ENCODE results near the gene SGSM1. TPM values are rescaled to one million over a fixed set of nuclear protein-coding genes. Genes with fewer than 3 reads are reported as not detected.

The SGSM1 gene
- total RNA-seq, 1 experiment from 2014 or later, result 4.3 TPM

GRCh38 chr22:24973872-24974271, 167.9 kb downstream of the SGSM1 start:
- no peak overlapping the region for H3K4me2 ChIP-seq (ENCODE audit: insufficient read depth, insufficient read length, low read length)
- H3K27me3 ChIP-seq (ENCODE audit: insufficient read depth, low read length), result no peaks in the 10 kb centered on the region
- H3K27me3 Mint-ChIP-seq (ENCODE audit: low read depth), result no peaks in the 10 kb centered on the region

More at GRCh38 chr22:24973872-24974271, 167.9 kb downstream of the SGSM1 start:
- H2BK12ac ChIP-seq (ENCODE audit: insufficient read length, low read depth, low read length), result no peak overlapping the region
- H3K23me2 ChIP-seq (ENCODE audit: insufficient read length, low read depth, low read length, poor library complexity, severe bottlenecking), result no peaks in the 10 kb centered on the region
- H3K14ac ChIP-seq (ENCODE audit: insufficient read depth, low read length), result no peak overlapping the region
- DNase-seq, result no peak
- no peak overlapping the region for H4K91ac ChIP-seq (ENCODE audit: insufficient read length, low read depth, low read length)
- peaks cover 4% of the 10 kb centered on the region; the same call in 1 of the 2 replicates for H3K79me2 ChIP-seq (ENCODE audit: insufficient read depth, low read length)
- H4K8ac ChIP-seq (replicated peaks; ENCODE audit: insufficient read length, low read depth, low read length), result no peak overlapping the region
- no peak overlapping the region for H3K56ac ChIP-seq (ENCODE audit: insufficient read length, low read depth, low read length)
- H3K9me3 ChIP-seq (ENCODE audit: control insufficient read depth, low read depth, low read length), result no peaks in the 10 kb centered on the region
- no peak overlapping the region for H2AK5ac ChIP-seq (ENCODE audit: insufficient read length, low read length)
- Mint-ChIP-seq H3K36me3 (ENCODE audit: insufficient read depth in 1 of 3, low read depth in 3 of 3) (peaks cover 0 to 4% (median 1%) of the 10 kb centered on the region in 3 experiments; a peak in 1 of 7 replicates), H3K27ac (peak overlapping the region in 2 of 3 experiments; percentile 18 to 38; a peak in 3 of 7 replicates), H3K4me3 (no peak overlapping the region), H3K4me1 (peaks cover 50 to 57% of the 10 kb centered on the region in 2 experiments), H3K9me3 (no peaks in the 10 kb centered on the region)
- no peak overlapping the region for H4K5ac ChIP-seq (ENCODE audit: insufficient read length, low read depth, low read length)
- H3K4me1 ChIP-seq (ENCODE audit: insufficient read depth, low read length), result peaks cover 12% of the 10 kb centered on the region
- H3K4ac ChIP-seq (ENCODE audit: low read depth, low read length), result no peak overlapping the region
- no peaks in the 10 kb centered on the region for H4K20me1 ChIP-seq (ENCODE audit: control insufficient read depth, insufficient read depth, insufficient read length)
- H2BK5ac ChIP-seq (ENCODE audit: insufficient read length, low read length), result no peak overlapping the region
- TF ChIP-seq, protein P1, sequence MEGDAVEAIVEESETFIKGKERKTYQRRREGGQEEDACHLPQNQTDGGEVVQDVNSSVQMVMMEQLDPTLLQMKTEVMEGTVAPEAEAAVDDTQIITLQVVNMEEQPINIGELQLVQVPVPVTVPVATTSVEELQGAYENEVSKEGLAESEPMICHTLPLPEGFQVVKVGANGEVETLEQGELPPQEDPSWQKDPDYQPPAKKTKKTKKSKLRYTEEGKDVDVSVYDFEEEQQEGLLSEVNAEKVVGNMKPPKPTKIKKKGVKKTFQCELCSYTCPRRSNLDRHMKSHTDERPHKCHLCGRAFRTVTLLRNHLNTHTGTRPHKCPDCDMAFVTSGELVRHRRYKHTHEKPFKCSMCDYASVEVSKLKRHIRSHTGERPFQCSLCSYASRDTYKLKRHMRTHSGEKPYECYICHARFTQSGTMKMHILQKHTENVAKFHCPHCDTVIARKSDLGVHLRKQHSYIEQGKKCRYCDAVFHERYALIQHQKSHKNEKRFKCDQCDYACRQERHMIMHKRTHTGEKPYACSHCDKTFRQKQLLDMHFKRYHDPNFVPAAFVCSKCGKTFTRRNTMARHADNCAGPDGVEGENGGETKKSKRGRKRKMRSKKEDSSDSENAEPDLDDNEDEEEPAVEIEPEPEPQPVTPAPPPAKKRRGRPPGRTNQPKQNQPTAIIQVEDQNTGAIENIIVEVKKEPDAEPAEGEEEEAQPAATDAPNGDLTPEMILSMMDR (conservative IDR thresholded peaks at IDR 0.05), result no peak
- no peak overlapping the region for H2BK20ac ChIP-seq (ENCODE audit: low read depth, low read length, poor library complexity, severe bottlenecking)
- H2BK15ac ChIP-seq (ENCODE audit: low read depth, low read length), result no peak overlapping the region; the same call in 1 of the 2 replicates
- WGBS (ENCODE audit: extremely low coverage, insufficient read length, low lambda C conversion rate), result no CpG with 5 or more reads among the region's 6 CpGs
- no peak overlapping the region for H2BK120ac ChIP-seq (ENCODE audit: low read depth, low read length, poor library complexity, severe bottlenecking)
- no peak overlapping the region for H3K9ac ChIP-seq (ENCODE audit: extremely low read depth, insufficient read length, low read length)
- H3K27ac ChIP-seq (ENCODE audit: insufficient read length, low read depth, low read length), result no peak overlapping the region
- H3K23ac ChIP-seq (ENCODE audit: insufficient read length, low read depth, low read length), result no peak overlapping the region
- no peaks in the 10 kb centered on the region for H3K79me1 ChIP-seq (ENCODE audit: insufficient read depth, low read depth, low read length, poor library complexity, severe bottlenecking)
- H2AFZ ChIP-seq (ENCODE audit: low read length), result no peak overlapping the region
- H3K18ac ChIP-seq (ENCODE audit: insufficient read length, low read depth, low read length), result no peak overlapping the region
- no peak overlapping the region for H3T11ph ChIP-seq (ENCODE audit: low read length)
